ENCODE data around the gene LAMA3.

The LAMA3 gene

GRCh38 chr18:23673725-23674124 is 15.5 kb upstream of the LAMA3 start:
- H3K27ac ChIP-seq = no peak overlapping the region
- no peak overlapping the region for H3K4me3 ChIP-seq (ENCODE audit: low read depth, low read length)
- no peak for DNase-seq
- TF ChIP-seq CTCF (IDR thresholded peaks at IDR 0.05; ENCODE audit: low read depth, low read length) = no peak
- H3K36me3 ChIP-seq = no peaks in the 10 kb centered on the region
- no peaks in the 10 kb centered on the region for H3K9me3 ChIP-seq (ENCODE audit: severe bottlenecking)
- H3K27me3 ChIP-seq (ENCODE audit: insufficient read depth, low read depth, severe bottlenecking) = no peaks in the 10 kb centered on the region

GRCh38 chr18:23675236-23675635 is 14.0 kb upstream of the LAMA3 start:
- H3K36me3 ChIP-seq = no peaks in the 10 kb centered on the region
- no peaks in the 10 kb centered on the region for H3K9me3 ChIP-seq (ENCODE audit: severe bottlenecking)
- no peak overlapping the region for H3K4me3 ChIP-seq (ENCODE audit: low read depth, low read length)
- no peak for DNase-seq
- no peaks in the 10 kb centered on the region for H3K27me3 ChIP-seq (ENCODE audit: insufficient read depth, low read depth, severe bottlenecking)
- H3K27ac ChIP-seq = no peak overlapping the region
- TF ChIP-seq CTCF (IDR thresholded peaks at IDR 0.05; ENCODE audit: low read depth, low read length) = no peak

GRCh38 chr18:23675896-23676295 is 13.4 kb upstream of the LAMA3 start:
- no peak for DNase-seq
- Histone ChIP-seq H3K27ac (no peak overlapping the region), H3K9me3 (ENCODE audit: severe bottlenecking) (no peaks in the 10 kb centered on the region), H3K4me3 (ENCODE audit: low read depth, low read length) (no peak overlapping the region), H3K36me3 (no peaks in the 10 kb centered on the region), H3K27me3 (ENCODE audit: insufficient read depth, low read depth, severe bottlenecking) (no peaks in the 10 kb centered on the region)
- no peak for TF ChIP-seq CTCF (IDR thresholded peaks at IDR 0.05; ENCODE audit: low read depth, low read length)

GRCh38 chr18:23682045-23682444 is 7.2 kb upstream of the LAMA3 start:
- Histone ChIP-seq H3K9me3 (ENCODE audit: severe bottlenecking) (no peaks in the 10 kb centered on the region), H3K27me3 (ENCODE audit: insufficient read depth, low read depth, severe bottlenecking) (no peaks in the 10 kb centered on the region), H3K27ac (no peak overlapping the region), H3K4me3 (ENCODE audit: low read depth, low read length) (no peak overlapping the region), H3K36me3 (no peaks in the 10 kb centered on the region)
- TF ChIP-seq CTCF (IDR thresholded peaks at IDR 0.05; ENCODE audit: low read depth, low read length) = no peak
- no peak for DNase-seq

- H3K4me3 ChIP-seq (ENCODE audit: low read depth, low read length) = no peak overlapping the region
- H3K36me3 ChIP-seq = no peaks in the 10 kb centered on the region
- no peak for DNase-seq
- no peaks in the 10 kb centered on the region for H3K9me3 ChIP-seq (ENCODE audit: severe bottlenecking)
- no peak for TF ChIP-seq CTCF (IDR thresholded peaks at IDR 0.05; ENCODE audit: low read depth, low read length)
- no peaks in the 10 kb centered on the region for H3K27me3 ChIP-seq (ENCODE audit: insufficient read depth, low read depth, severe bottlenecking)
- H3K27ac ChIP-seq = no peak overlapping the region
These were observed 6.8 kb upstream of the LAMA3 start for GRCh38 chr18:23682472-23682871.

- no peaks in the 10 kb centered on the region for H3K9me3 ChIP-seq (ENCODE audit: severe bottlenecking)
- no peaks in the 10 kb centered on the region for H3K36me3 ChIP-seq
- H3K4me3 ChIP-seq (ENCODE audit: low read depth, low read length) = no peak overlapping the region
- no peak overlapping the region for H3K27ac ChIP-seq
- no peaks in the 10 kb centered on the region for H3K27me3 ChIP-seq (ENCODE audit: insufficient read depth, low read depth, severe bottlenecking)
- DNase-seq = no peak
- no peak for TF ChIP-seq CTCF (IDR thresholded peaks at IDR 0.05; ENCODE audit: low read depth, low read length)
These were observed 6.1 kb upstream of the LAMA3 start for GRCh38 chr18:23683155-23683554.

Measured in WERI-Rb-1 (cell line).